ENCODE data around the gene COL6A5.

Gene COL6A5

DNA sequence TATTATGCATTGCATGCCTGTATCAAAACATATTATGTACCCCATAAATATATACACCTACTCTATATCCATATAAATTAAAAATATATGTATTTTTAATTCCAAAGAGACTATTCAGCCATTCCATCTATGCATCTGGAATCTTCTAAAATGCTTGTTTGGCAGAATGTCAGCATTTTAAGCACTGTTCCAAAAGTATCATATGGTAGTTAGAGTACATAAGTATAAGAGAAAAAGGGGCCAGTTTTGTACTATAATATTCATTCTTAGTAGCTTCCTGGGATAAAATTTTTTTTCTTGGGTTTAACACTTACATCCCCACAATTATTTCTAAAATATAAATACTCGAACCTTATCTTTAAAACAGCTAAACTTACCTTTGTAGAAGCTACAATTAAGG, 111.1 kb downstream of the COL6A5 start:
- no peak for DNase-seq

DNA sequence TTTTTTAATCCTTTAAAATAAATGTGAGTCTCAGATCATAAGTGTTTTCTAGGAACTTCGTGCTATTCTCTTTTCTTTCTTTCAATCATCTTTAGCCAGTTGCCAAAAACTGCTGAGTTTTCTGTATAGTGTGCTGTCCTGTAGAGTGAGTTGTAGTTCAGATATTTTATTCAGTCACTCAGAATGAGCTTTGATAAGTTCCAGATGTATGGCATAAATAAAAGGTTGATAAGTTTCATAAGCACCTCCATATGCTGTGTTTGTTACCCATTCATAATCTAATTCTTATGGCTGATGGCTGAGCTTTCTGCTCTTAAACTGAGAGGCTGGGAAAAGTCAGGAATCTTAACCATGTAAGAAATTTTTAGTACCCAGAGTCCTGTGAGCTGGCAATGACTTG, 112.2 kb downstream of the COL6A5 start:
- no peak for DNase-seq

DNA sequence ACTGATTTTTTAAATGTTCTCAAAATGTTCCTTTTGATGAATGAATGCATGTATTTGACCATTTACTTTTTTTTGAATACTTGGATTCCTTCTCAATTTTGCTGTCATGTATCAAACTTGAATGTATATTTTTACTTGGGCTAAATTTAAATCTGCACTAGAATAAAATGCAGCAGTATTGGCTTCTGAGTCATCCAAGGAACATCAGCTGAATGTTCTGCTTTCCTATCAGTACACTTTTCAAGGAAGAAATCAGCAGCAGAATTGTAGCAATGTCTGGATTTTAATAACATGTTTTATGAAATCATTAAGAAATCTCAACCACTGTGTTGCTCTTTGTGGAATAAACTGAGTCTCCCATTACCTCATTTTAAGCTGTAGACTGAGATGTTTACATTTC, 114.5 kb downstream of the COL6A5 start:
- no peak for DNase-seq

DNA sequence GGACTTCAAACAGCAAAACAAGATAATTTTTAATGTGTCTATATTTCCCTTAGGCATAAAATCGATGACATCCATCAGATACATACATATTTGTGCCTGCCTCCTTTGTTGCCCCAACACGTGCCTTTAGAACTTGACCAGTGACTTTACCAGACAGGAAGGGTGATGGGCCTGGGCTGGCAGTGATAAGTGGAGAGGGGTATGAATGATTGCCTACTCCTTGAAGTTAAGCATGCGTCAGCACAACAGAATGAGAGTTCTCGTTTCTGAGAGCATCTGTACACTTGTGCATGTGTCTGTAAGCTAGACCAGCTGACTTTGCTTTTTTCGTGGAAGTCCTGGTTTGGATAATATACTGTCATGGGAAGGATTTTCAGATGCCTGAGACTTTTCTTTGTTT, 116.6 kb downstream of the COL6A5 start:
- no peak for DNase-seq

DNA sequence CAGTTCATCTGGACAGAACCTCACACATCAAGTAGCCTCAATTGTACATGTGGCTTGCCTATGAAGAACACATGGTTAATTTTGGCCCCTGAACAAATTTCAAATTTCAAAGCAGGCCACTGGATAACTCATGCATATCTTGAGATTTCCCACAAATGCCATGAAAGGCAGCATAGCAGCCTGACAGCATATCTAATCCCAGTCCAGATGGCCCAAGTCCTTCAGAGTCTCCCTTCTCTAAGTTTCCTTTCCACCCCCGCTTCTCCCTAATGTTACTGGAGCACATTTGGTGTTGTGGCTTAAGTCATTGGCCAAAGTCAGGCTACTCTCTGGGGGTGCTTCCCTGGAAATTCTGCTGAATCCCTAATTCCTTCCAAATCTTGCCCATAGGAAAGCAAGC, 117.7 kb downstream of the COL6A5 start:
- no peak for DNase-seq

DNA sequence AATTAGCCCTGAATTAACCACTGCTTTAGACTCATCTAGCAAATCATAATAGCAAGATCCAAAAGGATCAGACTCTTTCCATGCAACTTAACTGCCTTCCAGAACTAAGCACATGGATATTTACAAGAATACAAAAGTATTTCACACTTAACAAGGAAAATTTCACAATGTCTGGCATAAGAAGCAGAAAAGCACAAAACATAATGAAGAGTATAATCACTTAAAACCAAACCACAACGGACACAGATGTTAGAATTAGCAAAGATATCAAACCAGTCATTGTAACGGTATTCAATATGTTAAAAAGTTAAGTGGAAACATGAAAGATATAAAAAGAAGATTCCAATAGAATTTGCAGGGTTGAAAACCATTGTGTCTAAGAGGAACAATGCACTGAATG, 120.0 kb downstream of the COL6A5 start:
- DNase-seq: no peak

DNA sequence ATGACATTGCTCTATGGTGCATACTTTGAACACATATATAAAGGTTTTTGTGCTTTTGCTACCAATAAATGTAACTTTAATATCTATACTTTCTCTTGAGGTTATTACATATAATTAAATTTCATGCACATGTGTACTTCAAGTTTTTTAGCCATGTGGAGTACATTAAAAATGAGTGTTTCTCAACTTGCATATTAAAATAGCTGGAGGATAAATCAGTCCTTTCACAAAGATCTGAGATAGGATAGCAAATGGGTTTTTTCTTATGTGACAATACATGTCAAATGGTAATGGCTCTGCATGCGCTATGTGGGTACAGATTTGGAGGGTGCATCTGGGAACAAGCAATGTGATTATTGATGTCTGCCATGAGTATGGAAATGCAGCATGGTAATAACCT, 122.8 kb downstream of the COL6A5 start:
- no peak for DNase-seq

DNA sequence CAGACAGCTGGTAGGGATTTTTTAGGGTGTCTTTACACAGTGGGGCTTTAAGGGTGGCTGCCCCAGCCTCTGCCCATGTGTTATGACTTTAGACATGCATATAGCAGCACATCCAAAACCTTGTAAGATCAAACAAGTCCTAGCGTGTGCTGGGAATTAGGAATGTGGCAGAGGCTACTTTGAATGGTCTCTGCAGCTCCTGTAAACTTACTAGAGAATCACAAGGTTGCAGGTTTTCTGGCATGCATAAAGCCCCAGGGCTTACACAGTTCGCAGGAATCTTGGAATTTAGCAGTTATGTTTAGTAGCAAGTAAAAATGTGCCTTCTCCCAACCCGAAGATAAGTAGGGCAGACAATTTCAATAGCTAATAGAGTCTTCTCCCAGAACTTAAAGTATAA, 124.7 kb downstream of the COL6A5 start:
- no peak for DNase-seq

DNA sequence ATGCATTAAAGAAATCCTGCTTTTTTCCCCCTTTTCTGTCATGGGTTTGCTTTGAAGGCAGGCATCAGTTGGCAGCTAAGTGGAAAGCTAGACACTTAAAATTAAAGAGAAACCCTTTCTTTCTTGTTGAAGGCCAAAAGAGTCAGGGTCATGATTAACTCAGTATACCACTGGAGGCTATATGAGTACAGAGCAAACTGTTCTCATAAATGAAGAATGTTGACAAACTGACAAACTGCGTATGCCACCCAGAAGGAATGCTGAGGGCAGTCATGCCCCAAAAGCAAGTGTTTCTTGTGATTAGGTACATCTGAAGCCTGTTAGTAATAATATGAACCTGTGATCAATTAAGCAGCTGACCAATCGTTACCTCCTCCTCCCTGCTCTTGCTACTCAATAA, 127.9 kb downstream of the COL6A5 start:
- DNase-seq: no peak

DNA sequence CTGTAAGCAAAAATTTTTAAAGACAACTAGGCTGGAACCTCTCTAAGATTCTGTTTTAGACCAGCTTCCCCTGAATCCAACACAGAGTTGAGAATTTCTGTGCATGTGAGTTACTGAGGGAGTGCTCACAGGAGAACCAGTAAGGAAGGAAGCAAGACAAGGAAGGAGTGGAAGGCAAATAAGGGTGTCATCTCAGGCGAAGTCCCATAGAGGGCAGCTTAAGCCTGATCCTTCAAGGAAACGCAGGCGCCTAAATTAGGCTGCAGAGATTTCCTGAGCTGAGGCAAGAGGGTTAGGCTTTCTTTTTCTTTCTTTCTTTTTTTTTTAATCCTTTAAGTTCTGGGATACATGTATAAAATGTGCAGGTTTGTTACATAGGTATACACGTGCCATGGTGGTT, 135.3 kb downstream of the COL6A5 start:
- DNase-seq: no peak

DNA sequence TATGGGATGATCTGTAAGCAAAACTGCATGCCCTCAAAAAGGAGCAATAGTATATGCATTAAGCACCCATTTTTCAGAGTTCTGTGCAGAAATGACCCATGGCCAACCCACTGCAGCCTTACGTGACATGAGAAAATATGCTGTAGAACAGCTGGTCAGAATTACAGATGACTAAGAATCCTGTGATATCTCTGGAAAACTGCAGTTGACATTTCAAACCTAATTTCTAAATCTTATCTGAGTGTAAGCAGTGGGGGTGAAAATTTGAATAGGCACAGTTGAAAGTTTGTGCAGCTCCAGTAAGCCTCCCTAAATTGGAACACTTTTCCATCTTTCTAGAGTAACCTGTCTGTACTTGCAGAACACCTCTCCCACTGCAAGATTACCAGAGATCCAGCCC, 142.8 kb downstream of the COL6A5 start:
- DNase-seq: no peak

DNA sequence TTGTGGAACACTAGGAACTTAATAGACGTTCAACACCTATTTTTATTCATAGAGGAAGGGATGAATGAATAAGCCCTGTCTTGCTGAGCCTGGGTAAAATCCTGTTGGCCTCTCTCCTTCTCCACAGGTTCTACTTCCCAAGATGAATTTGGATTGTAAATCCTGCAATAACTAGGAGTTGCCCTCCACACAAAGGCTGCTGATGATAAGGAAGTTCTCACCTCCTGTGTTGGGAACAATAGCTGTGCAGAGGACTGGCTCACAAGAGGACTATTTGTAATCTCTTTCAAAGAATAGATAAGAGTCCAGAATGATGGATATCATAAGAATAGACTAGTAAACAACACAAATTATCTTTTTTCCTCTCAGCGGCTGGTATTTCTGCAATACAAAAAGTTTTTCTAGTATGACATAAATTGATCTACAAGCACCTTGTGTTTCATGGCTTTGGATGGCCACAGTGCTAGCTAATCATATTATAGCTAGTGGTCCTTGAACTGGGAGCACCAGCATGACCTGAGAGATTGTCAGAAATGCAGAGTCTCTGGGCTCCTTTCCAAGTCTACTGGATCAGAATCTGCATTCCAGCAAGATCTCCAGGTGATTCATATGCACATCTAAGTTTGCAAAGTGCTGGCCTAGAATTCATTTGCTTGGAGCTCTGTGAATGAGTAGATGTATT, 143.4 kb downstream of the COL6A5 start:
- DNase-seq: no peak

DNA sequence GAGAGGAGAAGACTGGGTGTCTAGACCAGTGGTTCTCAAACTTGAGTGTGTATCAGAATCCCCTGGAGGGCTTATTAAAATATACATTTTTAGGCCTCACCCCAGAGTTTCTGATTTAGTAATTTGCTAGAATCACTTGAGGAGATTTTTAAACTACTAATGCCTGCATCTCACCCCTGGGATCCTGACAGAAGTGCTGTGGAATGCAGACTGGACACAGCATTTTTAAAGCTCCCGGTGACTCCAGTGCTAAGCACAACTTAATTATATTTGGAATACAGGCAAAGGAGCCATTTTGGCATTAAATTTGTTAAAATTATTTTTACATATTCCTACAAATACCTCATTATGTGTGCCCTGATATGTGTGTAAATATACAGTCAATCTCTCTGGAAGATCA, 144.8 kb downstream of the COL6A5 start:
- no peak for DNase-seq

DNA sequence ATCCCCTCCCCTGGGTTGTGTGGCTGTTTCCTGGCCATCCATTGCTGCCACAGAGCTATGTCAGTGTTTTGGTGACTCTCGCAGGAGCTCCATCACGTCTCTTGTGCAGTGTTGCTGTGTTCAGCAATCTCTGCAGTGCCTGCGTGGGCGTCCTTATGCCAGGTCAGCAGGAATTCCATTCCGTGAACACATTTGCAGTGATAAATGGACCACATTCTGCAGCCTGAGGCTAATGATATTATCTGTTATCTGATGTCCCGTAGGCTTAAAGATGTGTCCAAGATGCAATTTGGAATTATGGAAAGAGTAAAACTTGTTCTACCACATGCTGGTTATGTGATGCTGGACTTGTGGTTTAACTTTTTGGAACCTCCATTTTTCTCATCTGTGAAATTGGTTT, 146.0 kb downstream of the COL6A5 start:
- DNase-seq: no peak

DNA sequence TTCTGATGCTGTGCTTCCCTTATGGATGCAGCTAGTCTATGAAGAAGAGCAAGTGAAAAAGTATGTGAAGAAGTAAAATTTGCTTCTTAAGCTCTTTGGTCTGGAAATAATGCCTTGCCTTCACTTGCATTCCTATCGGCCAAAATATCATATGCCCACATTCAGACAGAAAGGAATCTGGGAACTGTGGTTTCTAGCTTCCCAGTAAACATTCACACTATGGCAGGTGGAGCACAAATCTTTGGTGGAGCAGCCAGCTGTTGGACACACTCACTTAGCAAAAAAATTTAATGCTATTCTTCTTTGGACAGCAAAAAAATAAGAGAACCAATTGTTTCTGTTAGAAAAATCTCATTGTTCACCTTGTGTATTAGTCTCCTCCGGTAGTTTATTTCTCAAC, 159.2 kb downstream of the COL6A5 start:
- DNase-seq: no peak

DNA sequence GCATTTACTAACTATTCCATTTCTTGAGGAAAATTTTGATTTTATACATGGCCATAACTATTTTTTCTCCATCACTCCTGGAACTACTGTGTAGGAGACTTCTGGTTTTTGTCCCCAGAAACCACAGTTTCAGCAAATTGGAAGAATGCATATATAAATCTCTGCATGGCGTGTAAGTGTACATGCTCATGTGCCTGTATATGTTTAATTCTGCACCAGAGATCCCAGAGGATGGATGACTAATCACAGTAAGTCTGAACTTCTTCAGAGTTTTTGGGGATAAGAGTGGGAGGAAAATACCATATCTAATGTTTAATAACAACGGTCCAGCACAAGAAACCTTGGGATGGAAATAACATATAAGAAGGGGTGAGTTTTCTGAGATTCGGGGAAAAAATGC, 160.6 kb downstream of the COL6A5 start:
- DNase-seq: no peak

DNA sequence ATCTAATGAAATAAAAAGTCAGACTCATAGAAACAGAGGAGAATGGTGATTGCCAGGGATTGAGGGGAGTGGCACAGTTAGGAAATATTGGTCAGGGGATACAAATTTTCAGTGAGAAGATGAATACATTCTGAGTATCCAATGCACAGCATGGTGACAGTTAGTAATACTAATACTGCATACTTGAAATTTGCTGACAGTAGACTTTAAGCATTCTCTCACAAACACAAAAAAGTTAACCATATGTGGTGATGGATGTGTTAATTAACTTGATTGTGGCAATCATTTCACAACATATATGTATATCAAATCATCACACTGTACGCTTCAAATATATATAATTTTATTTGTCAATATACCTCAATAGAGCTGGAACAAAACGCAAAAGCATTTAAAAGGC, 162.3 kb downstream of the COL6A5 start:
- no peak for DNase-seq

DNA sequence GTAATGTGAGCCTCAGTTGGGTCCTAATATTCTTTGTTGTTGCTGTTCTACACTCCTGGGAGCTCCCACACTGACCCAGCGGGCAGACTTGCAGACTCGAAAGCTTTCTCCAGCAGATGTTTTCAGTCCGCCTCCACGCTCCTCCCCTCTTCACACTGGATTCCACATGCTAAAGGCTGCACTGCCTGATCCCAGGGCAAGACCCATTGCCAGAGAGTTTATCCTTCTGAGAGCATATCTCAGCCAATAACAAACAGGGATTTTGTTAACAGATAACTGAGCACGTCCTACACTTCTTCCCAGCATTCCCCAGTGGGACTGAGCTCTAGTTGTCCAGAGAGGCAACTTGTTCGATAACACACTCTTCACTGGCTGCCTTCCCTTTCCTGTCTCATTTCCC, 163.5 kb downstream of the COL6A5 start:
- DNase-seq: no peak

DNA sequence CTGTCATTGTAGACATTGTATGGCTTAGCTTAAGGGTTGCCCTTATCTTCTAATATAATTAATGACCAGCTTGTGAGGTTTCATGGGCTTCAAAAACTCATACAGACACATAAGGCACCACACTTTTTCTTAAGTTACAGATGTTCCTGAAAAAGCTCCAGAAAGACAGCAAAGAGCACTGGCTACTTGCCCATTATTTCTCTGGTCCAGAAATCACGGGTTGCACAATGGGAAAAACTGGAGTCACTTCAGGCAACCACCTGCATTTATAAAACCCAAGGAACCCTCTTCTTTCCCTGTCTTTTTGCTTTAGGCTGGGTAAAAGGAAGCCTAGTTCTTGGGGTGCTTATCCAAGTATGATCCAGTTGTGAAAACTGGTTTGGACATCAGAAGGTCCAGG, 169.2 kb downstream of the COL6A5 start:
- DNase-seq: no peak

DNA sequence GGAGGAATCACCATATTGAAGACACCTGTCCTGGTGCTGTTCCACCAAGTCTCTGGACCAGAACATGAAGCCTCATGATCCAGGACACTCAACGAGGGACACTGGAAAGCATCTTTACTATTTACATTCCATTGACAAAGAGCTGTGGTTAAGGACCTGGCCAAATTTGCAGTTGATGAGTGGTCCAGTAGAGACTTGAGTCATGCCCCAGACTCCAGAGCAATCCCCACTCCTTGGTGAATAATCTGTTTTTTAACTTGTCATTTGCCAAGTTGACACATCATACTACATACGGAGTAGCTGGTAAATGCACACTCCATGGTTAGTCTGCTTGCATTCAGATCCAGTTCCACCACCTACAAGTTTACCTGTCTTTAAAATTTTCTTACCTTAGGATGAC, 170.3 kb downstream of the COL6A5 start:
- no peak for DNase-seq

DNA sequence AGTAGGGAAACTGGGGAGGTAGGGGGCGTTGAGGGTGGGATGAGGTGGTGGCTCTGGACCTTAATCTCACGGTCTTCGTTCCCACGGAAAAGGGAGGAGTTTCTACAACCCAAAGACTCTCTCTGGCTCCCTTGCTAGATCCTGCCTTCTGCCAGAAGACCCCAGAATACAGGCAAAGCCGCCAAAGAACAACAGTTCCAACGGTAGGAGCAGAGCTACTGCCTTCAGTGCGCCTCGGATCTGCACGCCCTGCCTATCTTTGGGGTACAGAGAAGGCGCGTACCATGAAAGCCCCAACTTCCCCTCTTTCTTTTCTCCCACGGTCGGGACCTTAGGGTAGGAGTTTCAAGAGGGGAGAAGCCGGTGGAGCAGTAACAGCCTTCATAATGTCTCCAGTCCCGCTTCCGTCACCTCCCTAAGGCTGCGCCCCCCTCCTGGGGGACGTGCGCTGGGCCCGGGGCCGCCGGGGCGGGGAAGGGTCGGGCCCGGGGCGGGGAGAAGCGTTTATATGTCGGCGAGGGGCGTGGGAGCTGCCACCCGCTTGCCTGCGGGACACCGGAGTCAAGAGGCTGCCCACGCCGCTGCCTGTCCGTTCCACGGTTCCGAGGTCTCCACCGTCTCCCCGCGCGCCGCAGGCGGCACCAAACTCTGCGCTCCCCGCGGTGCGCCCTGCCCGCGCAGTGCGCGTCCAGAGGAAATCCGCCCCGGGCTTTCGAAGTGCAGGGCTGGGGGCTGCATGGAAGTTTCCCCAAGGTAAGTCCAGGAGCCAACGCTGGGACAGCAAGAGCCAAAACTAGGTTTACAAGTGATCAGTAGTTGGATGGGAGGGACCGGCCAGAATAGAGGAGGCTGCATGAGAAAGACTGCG, 171.4 kb downstream of the COL6A5 start, which contains the start of gene COL6A6:
Gene COL6A6, plus strand, starts transcription at position 533 of the 868 bp plus-strand sequence. CDS start 43,188 bp downstream, outside the sequence.
- no peak for DNase-seq

DNA sequence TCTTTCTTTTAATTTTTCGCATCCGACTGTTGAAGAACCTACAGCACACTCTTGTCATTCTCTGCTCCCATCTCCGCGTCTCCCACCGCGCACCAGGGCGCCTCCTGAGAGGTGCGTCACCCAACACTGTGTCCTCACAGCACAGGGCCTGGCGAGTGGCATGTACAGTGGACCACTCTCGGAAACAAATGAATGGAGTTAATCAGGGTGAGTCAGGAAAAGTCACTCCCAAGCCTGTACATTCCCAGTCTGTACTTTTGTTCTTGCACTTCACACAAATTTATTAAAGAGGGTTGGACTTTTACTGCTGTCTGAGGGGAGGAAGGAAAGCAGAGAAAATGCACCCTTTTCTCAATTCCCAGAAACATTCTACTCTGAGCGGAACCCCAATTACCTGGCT, 172.1 kb downstream of the COL6A5 start:
- DNase-seq: no peak

DNA sequence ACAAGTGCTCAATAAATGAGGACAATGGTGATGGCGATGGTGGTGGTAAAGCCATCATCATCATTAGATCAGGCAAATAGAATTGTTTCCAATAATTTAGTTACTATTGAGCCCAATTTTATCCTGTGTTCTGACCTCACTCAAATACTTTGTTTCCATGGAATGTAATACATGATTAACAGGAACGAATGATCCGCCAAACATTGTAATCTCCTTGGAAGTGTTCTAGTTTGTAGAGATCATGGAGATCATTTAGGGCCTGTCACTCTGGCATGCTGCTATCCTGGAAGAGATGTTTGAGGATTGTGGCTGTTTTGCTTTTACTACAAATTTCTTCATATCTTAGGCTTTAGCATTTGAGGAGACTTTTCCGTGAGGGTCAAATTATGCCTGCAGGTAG, 174.3 kb downstream of the COL6A5 start:
- no peak for DNase-seq

DNA sequence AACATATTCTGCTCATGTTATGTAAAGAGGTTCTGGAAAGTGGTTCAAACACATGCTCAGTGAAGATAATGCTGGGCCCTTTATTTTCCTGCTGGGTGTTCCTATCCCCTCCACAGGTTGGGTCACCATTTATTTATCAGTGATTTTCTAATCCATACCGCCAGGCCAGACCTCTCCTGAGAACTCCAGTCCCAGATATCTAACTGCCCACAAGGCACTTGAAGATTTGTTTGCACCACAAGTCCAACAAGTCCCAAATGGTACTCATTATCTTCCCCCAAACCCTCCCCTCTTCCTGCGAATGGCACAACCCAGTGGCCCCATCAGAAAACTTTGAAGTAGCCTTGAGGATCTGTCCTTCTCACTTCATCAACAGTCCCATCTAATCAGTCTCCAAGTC, 176.9 kb downstream of the COL6A5 start:
- DNase-seq: no peak

DNA sequence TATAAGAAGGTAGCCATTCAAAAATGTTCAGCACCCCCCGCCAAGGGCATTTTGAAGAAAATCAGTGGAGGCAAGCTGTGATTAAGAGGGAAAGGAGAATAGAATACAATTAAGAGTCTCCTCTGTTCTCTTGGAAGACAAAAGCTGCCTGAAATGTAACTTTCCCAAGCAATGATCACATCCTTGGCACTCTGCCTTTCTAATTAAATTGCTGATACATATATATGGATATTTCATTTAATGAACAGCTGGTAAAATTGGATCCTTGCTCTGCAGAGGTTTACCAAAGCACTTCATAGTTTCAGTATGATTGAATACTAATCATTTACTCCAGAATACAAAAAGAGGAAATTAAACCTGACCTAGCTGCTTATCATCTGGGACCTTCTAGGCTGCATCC, 182.0 kb downstream of the COL6A5 start:
- DNase-seq: no peak

Data from stimulated activated CD4-positive, alpha-beta T cell treated with anti-CD3 and anti-CD28 coated beads, Interleukin-2, amount 100 ng/mL, for 24 hours (primary cell).